22Rv1 (cell line): Measurements from ENCODE around the gene FAM120B.

Experiments used
- H3K27ac ChIP-seq: fragments of 450-650 bp; 2 replicates; pipeline ENCODE4 v1.5.1; 2017
- CTCF ChIP-seq: fragments of 450-650 bp; IDR thresholded peaks from 2 replicates; pipeline ENCODE4 v1.5.1; 2017; ENCODE audit warnings: mild to moderate bottlenecking
- ZFX ChIP-seq: fragments of 450-650 bp; IDR thresholded peaks from 2 replicates; pipeline ENCODE4 v1.6.1; 2017; ENCODE audit warnings: antibody characterized with exemption, borderline replicate concordance

FAM120B gene

GRCh38 chr6:170449835-170450753 lies 143.5 kb downstream of the FAM120B start:
- H3K27ac ChIP-seq: no peak overlapping the region
- TF ChIP-seq ZFX (no peak), CTCF (no peak)

- TF ChIP-seq ZFX (no peak), CTCF (no peak)
- H3K27ac ChIP-seq: no peak overlapping the region
These were observed 144.6 kb downstream of the FAM120B start for GRCh38 chr6:170450916-170451761.

GRCh38 chr6:170451762-170452651 lies 145.4 kb downstream of the FAM120B start:
- no peak overlapping the region for H3K27ac ChIP-seq
- TF ChIP-seq ZFX: no peak
- TF ChIP-seq CTCF: no peak

GRCh38 chr6:170452767-170453545 lies 146.4 kb downstream of the FAM120B start:
- no peak overlapping the region for H3K27ac ChIP-seq

GRCh38 chr6:170453586-170454511 lies 147.3 kb downstream of the FAM120B start:
- no peak for TF ChIP-seq CTCF
- TF ChIP-seq ZFX: no peak
- H3K27ac ChIP-seq: no peak overlapping the region

More at GRCh38 chr6:170452767-170453545, 146.4 kb downstream of the FAM120B start:
- TF ChIP-seq CTCF (no peak), ZFX (no peak)
